Central memory CD4-positive, alpha-beta T cell (primary cell): ENCODE measurements around the gene COL6A1.

ENCODE experiments used
- DNase-seq: peaks from one replicate; pipeline ENCODE4 v3.0.0; 2022

Gene COL6A1

GRCh38 chr21:46050668-46051378 lies 69.3 kb downstream of the COL6A1 start:
- DNase-seq: no peak

DNA sequence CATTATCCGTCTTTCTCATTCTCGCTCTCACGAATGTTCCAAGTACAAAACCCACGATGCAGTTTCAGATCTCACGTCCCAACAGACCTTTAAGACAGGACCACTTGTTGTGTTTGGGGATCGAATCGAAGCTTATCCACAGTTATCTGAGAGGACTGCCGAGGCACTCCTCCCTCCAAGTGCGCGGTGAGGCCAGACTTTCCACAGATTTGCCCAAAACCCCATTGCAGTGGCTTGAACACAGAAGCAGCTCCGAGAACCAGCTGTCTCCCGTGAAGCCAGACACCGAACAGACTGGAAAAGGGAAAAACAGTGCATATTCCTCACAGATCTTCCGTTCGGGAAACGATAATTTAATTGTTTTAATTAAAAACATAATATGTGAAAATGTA lies 69.8 kb downstream of the COL6A1 start:
- DNase-seq: no peak

DNA sequence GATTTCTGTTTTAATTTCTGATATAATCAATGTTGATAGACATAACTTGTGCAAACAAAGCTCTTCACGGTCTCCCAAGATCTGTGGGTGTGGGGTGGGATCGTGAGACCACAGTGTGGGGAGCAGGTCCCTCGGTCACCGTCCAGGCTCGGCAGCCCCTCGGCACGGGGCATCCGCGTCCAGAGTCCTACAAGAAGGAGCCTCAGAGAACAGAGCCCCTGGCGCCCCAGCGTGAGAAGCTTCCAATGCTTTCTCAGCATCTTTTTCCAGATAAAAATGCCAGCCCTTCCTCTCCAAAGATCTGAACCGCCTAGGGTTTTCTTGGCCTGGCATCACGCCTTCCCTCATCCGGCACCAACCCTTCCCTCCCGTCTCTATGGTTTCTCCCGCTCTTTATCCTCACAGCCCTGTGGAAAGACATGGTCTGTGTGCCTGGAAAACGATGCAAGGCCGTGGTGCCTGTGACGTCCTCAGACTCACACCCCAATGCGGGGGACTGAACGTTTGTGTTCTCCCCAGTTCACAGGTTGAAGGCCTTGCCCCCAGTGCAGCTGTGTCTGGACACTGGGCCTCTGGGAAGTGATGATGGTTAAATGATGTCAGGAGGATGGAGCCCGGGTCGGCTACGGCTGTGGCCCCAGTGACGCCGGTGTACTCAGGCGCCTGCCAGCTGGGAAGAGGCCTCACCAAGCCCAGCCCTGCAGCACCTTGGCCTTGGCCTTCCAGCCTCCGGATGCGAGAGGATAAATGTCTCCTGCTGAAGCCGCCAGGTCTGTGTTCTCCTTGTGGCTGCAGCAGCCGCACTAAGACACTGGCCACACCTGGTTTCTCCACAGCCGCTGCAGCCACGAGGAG lies 70.5 kb downstream of the COL6A1 start:
- no peak for DNase-seq

DNA sequence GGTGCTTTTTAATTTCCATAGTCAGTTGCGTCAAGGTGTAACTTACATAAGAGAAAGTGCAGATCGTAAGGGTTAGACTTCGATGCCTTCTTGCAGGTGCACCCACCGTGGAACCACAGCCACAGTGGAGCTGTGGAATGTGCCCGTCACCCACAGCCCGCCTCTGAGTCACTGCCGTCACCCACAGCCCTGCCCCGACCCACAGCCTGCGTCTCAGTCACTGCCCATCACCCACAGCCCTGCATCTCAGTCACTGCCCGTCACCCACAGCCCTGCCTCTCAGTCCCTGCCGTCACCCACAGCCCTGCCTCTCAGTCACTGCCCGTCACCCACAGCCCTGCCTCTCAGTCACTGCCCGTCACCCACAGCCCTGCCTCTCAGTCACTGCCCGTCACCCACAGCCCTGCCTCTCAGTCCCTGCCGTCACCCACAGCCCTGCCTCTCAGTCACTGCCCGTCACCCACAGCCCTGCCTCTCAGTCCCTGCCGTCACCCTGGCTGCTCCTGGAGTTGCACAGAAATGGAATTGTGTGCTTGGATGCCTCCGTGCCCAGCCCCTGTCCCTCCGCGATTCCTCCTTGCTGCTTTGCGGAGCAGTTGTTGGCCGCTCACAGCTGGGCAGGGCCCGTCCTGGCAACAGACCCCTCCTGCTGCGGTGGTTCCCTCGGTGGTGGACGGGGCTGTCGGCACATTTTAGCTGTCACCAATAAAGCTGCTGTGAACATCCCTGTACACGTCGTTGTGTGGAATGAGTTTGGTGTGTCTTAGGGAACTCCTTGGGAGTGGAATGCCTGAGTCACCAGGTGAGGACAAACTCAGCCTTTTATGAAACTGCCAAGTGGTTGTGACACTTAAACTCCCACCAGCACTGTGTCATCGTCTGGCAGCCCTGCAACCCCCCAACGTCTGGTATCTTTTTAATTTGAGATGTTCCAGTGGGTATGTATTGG lies 71.4 kb downstream of the COL6A1 start:
- no peak for DNase-seq

DNA sequence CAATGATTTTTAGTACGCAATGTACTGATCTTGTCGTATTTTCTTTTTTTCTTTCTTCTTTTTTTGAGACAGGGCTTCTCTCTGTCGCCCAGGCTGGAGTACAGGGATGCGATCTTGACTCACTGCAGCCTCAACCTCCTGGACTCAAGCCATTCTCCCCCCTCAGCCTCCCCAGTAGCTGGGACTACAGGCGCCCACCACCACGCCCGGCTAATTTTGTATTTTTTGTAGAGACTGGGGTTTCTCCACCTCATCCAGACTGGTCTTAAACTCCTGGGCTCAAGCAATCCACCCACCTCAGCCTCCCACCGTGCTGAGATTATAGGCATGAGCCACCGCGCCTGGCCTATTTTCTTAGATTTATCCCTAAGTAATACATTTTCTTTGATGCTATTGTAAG lies 72.5 kb downstream of the COL6A1 start:
- no peak for DNase-seq

DNA sequence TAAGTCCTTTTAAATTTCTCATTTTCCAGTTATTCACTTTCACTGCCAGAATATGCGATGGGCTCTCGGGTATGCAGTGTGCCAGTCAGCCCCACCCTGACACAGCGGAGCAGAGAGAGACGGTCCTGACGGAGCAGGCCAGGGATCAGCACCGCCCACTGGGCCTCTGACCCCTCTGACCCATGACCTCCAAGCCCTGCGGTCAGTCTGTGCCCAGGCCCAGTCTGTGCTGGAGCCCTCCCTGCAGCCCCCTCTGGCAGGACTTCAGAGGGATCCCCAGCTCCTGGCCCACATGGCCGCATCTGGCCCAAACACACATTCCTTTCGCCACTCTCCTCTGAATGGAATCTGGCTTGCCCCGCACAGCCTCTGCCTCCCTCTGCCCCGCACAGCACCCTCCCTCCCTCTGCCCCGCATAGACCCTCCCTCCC lies 72.9 kb downstream of the COL6A1 start:
- DNase-seq: no peak
